IMR-90 (cell line): ENCODE data around the gene RBL2. TPM values are rescaled to one million over a fixed set of nuclear protein-coding genes. Genes with fewer than 3 reads are reported as not detected.
"Not testable (repeated sequence)": the region's sequence is repeated elsewhere in the genome, so short reads cannot be mapped to it uniquely, and the experiment has no call there.

ENCODE experiments used
- ATAC-seq: fragments of 200-7000 bp; cut with Tn5 transposase; 2 replicates; pipeline ENCODE4 v1.9.1; 2020; ENCODE audit warnings: low read depth, mild to moderate bottlenecking, moderate library complexity
- BruUV-seq: library from RNA; stranded (reverse); fragments of 400-500 nt; replicated peaks from 2 replicates; lab custom pipeline; 2021; lab: Mats Ljungman, UMichigan
- CTCF ChIA-PET: fragments of 300-600 bp; formaldehyde crosslinking; extraction: SDS; loops from one replicate; lab custom pipeline; 2021; ENCODE audit warnings: antibody characterized with exemption; lab: Yijun Ruan, JAX
- POLR2A ChIA-PET: fragments of 300-600 bp; sonication (Branson Sonifier 250); formaldehyde crosslinking; loops from one replicate; lab custom pipeline; 2022; ENCODE audit warnings: antibody characterized with exemption; ENCODE audit not compliant: unreplicated experiment; lab: Charles Lee
- DNase-seq: peaks from one replicate; pipeline ENCODE4 v3.0.0; 2013
- H2AFZ ChIP-seq: replicated peaks from 2 replicates; pipeline ENCODE3; 2013; ENCODE audit warnings: low read length, mild to moderate bottlenecking; ENCODE audit not compliant: poor library complexity
- H2AK5ac ChIP-seq: 2 replicates; pipeline ENCODE4 v1.6.1; 2013; ENCODE audit warnings: low read depth, low read length, inconsistent platforms
- H2AK9ac ChIP-seq: replicated peaks from 2 replicates; pipeline ENCODE3; 2013; ENCODE audit warnings: mild to moderate bottlenecking, low read depth, low read length, moderate library complexity; ENCODE audit not compliant: poor library complexity
- H2BK120ac ChIP-seq: 2 replicates; pipeline ENCODE4 v1.6.1; 2013; ENCODE audit warnings: low read depth, low read length, inconsistent platforms
- H2BK15ac ChIP-seq: 3 replicates; pipeline ENCODE4 v1.6.1; 2013; ENCODE audit warnings: low read depth, low read length, inconsistent platforms
- H2BK20ac ChIP-seq: 2 replicates; pipeline ENCODE4 v1.6.1; 2013; ENCODE audit warnings: low read depth, mild to moderate bottlenecking, inconsistent platforms, low read length, moderate library complexity
- H2BK5ac ChIP-seq: 2 replicates; pipeline ENCODE4 v1.6.1; 2013; ENCODE audit warnings: mild to moderate bottlenecking, low read depth, low read length, inconsistent platforms; ENCODE audit not compliant: poor library complexity, severe bottlenecking
- H3K14ac ChIP-seq: replicated peaks from 2 replicates; pipeline ENCODE4 v1.6.1; 2013; ENCODE audit warnings: low read depth, low read length, inconsistent platforms
- H3K18ac ChIP-seq: 2 replicates; pipeline ENCODE4 v1.6.1; 2013; ENCODE audit warnings: low read depth, low read length, control low read depth
- H3K23ac ChIP-seq: 2 replicates; pipeline ENCODE4 v1.6.1; 2013; ENCODE audit warnings: low read depth, low read length, inconsistent platforms
- H3K27ac ChIP-seq: 2 replicates; pipeline ENCODE4 v1.5.1; 2013; ENCODE audit warnings: mild to moderate bottlenecking, control low read depth, low read length; ENCODE audit not compliant: insufficient read depth
- H3K27me3 ChIP-seq: 2 replicates; pipeline ENCODE4 v1.6.1; 2013; ENCODE audit warnings: low read length; ENCODE audit not compliant: control insufficient read depth, insufficient read depth
- H3K36me3 ChIP-seq: 2 replicates; pipeline ENCODE4 v1.6.1; 2013; ENCODE audit warnings: low read length, mixed read lengths; ENCODE audit not compliant: control insufficient read depth, insufficient read depth
- H3K4ac ChIP-seq: 2 replicates; pipeline ENCODE4 v1.6.1; 2013; ENCODE audit warnings: low read depth, low read length, inconsistent platforms
- H3K4me1 ChIP-seq: 2 replicates; pipeline ENCODE4 v1.6.1; 2013; ENCODE audit warnings: low read length, mixed read lengths; ENCODE audit not compliant: control insufficient read depth, insufficient read depth
- H3K4me2 ChIP-seq: 2 replicates; pipeline ENCODE4 v1.6.1; 2013; ENCODE audit warnings: low read depth, mild to moderate bottlenecking, control low read depth, low read length, moderate library complexity
- H3K4me3 ChIP-seq: 2 replicates; pipeline ENCODE4 v1.5.1; 2013; ENCODE audit warnings: low read depth, mild to moderate bottlenecking, control low read depth, low read length, moderate library complexity; ENCODE audit not compliant: insufficient read depth
- H3K56ac ChIP-seq: 2 replicates; pipeline ENCODE4 v1.6.1; 2013; ENCODE audit warnings: low read length, inconsistent platforms; ENCODE audit not compliant: insufficient read depth; ENCODE audit errors: extremely low read depth
- H3K79me1 ChIP-seq, 2 experiments: 2 replicates each; pipeline ENCODE4 v1.6.1; 2013; ENCODE audit warnings: low read length in 2 of 2, inconsistent platforms in 1 of 2, low read depth in 1 of 2
- H3K9ac ChIP-seq: 2 replicates; pipeline ENCODE4 v1.6.1; 2013; ENCODE audit warnings: low read depth, low read length, control low read depth
- H3K9me1 ChIP-seq: 2 replicates; pipeline ENCODE4 v1.6.1; 2013; ENCODE audit warnings: low read length, inconsistent platforms; ENCODE audit not compliant: insufficient read depth
- H3K9me3 ChIP-seq: 2 replicates; pipeline ENCODE4 v1.6.1; 2013; ENCODE audit warnings: low read length; ENCODE audit not compliant: control insufficient read depth, insufficient read depth
- H4K20me1 ChIP-seq: 2 replicates; pipeline ENCODE4 v1.6.1; 2013; ENCODE audit warnings: low read length, inconsistent platforms; ENCODE audit not compliant: insufficient read depth
- H4K5ac ChIP-seq: 2 replicates; pipeline ENCODE4 v1.6.1; 2013; ENCODE audit warnings: mild to moderate bottlenecking, low read depth, low read length, control low read depth
- H4K8ac ChIP-seq, 2 experiments: 2 replicates each; pipeline ENCODE4 v1.6.1; 2013; ENCODE audit warnings: low read depth in 2 of 2, low read length in 2 of 2, control low read depth in 1 of 2, inconsistent platforms in 1 of 2
- H4K91ac ChIP-seq: 2 replicates; pipeline ENCODE4 v1.6.1; 2013; ENCODE audit warnings: low read depth, low read length, inconsistent platforms; ENCODE audit not compliant: insufficient read depth
- WGBS, 2 experiments: methylation state at CpG; one replicate each; pipeline versions ENCODE4 v1.1.5 to v1.1.7; 2013; ENCODE audit warnings: missing lambda C conversion rate in 2 of 2; ENCODE audit not compliant: insufficient read length in 1 of 2; ENCODE audit errors: extremely low coverage in 2 of 2; 5-methylcytosine and 5-hydroxymethylcytosine counted together
- dilution Hi-C: fragments of 300-500 bp; cut with HindIII; formaldehyde crosslinking; loops from one replicate; pipeline ENCODE4 v1.14.3; 2018; ENCODE audit warnings: low sequenced_read_pairs; ENCODE audit not compliant: unreplicated experiment
- in situ Hi-C: fragments of 300-500 bp; cut with MboI; formaldehyde crosslinking; loops from 3 replicates; pipeline ENCODE4 v1.14.3; 2019; ENCODE audit warnings: low sequenced_read_pairs, inconsistent platforms, mixed read lengths
- intact Hi-C: fragments of 100-400 bp; cut with micrococcal nuclease; formaldehyde crosslinking; loops from 2 replicates; pipeline ENCODE4 v1.10.0; 2022
- polyA plus RNA-seq, 3 experiments: library from polyadenylated mRNA; depleted of rRNA; stranded (reverse); fragments of >200 nt; gene quantifications; 2 replicates each; pipeline ENCODE4 v1.2.3, GENCODE V29; 2012; ENCODE audit warnings: low replicate concordance in 1 of 3
- total RNA-seq: library from RNA; depleted of rRNA; stranded (reverse); fragments of >200 nt; gene quantifications from 2 replicates; pipeline ENCODE4 v1.2.3, GENCODE V29; 2012

The RBL2 gene
- total and polyA plus RNA-seq, 2 of the 4 experiments (the other 2 are of a cell fraction), result 19.7 to 23.4 TPM

- H2BK15ac ChIP-seq, H3K27me3 ChIP-seq, H3K4me1 ChIP-seq, H2AFZ ChIP-seq, DNase-seq, H3K23ac ChIP-seq, POLR2A ChIA-PET, H2AK9ac ChIP-seq, BruUV-seq, H3K14ac ChIP-seq, H3K27ac ChIP-seq, H3K18ac ChIP-seq, H3K4me3 ChIP-seq, in situ Hi-C loops, H3K56ac ChIP-seq, H3K36me3 ChIP-seq, H2BK120ac ChIP-seq, H3K9me3 ChIP-seq, dilution Hi-C loops, H4K8ac ChIP-seq, H4K20me1 ChIP-seq, H4K91ac ChIP-seq, H3K4me2 ChIP-seq, H3K9ac ChIP-seq, H4K5ac ChIP-seq, H3K4ac ChIP-seq, H2BK5ac ChIP-seq, H2BK20ac ChIP-seq, H2AK5ac ChIP-seq, H3K79me1 ChIP-seq, H3K9me1 ChIP-seq, ATAC-seq: not testable (repeated sequence)
- CTCF ChIA-PET, result interaction anchor here (1.1 kb wide), 1 partner anchor 8 kb away, joined by 3 read pairs; no protein-coding TSS in a partner anchor
- intact Hi-C loops, result loop anchor here (10.0 kb wide), 1 partner anchor 1318 kb away; no protein-coding TSS in a partner anchor
- WGBS, 2 experiments, result no CpG with 5 or more reads among the region's 1 CpG
These were observed 78.5 kb downstream of the RBL2 start for GRCh38 chr16:53512795-53513194.
